GM19351 (cell line): ENCODE results near the gene PHACTR1.
"Not testable (repeated sequence)": the region's sequence is repeated elsewhere in the genome, so short reads cannot be mapped to it uniquely, and the experiment has no call there.

Experiments
- ATAC-seq: cut with Tn5 transposase; IDR thresholded peaks from one replicate; pipeline ENCODE4 v1.9.1; 2021; ENCODE audit warnings: mild to moderate bottlenecking, moderate library complexity; ENCODE audit not compliant: unreplicated experiment

Gene PHACTR1

GRCh38 chr6:12716298-12716916 lies at the start of gene PHACTR1:
Gene PHACTR1 (plus strand): TSS chr6:12716767.
- no peak for ATAC-seq

GRCh38 chr6:12666886-12667285 lies 49.7 kb upstream of the PHACTR1 start:
- ATAC-seq: no peak

- no peak for ATAC-seq
Observed at GRCh38 chr6:12675931-12676330, 40.6 kb upstream of the PHACTR1 start.

GRCh38 chr6:12679341-12679740 lies 37.2 kb upstream of the PHACTR1 start:
- ATAC-seq: no peak

GRCh38 chr6:12693122-12693521 lies 23.4 kb upstream of the PHACTR1 start:
- ATAC-seq: no peak

- ATAC-seq: no peak
Observed at GRCh38 chr6:12698298-12698697, 18.3 kb upstream of the PHACTR1 start.

- ATAC-seq: no peak
Observed at GRCh38 chr6:12704946-12705345, 11.6 kb upstream of the PHACTR1 start.

- no peak for ATAC-seq
Observed at GRCh38 chr6:12709116-12709515, 7.5 kb upstream of the PHACTR1 start.

GRCh38 chr6:12709556-12710232 lies 6.9 kb upstream of the PHACTR1 start:
- no peak for ATAC-seq

GRCh38 chr6:12710921-12711320 lies 5.6 kb upstream of the PHACTR1 start:
- ATAC-seq: no peak

GRCh38 chr6:12714022-12714421 lies 2.5 kb upstream of the PHACTR1 start:
- no peak for ATAC-seq

- ATAC-seq: no peak
Observed at GRCh38 chr6:12715437-12715836, 1.1 kb upstream of the PHACTR1 start.

- no peak for ATAC-seq
Observed at GRCh38 chr6:12717356-12717755, 789 bp downstream of the PHACTR1 start.

- ATAC-seq: no peak
Observed at GRCh38 chr6:12718015-12718414, 1.4 kb downstream of the PHACTR1 start.

GRCh38 chr6:12719017-12719416 lies 2.5 kb downstream of the PHACTR1 start:
- ATAC-seq: no peak

- no peak for ATAC-seq
Observed at GRCh38 chr6:12720310-12720709, 3.7 kb downstream of the PHACTR1 start.

GRCh38 chr6:12725263-12725662 lies 8.7 kb downstream of the PHACTR1 start:
- no peak for ATAC-seq

GRCh38 chr6:12729467-12729866 lies 12.9 kb downstream of the PHACTR1 start:
- no peak for ATAC-seq

GRCh38 chr6:12730809-12731208 lies 14.2 kb downstream of the PHACTR1 start:
- not testable (repeated sequence) for ATAC-seq

GRCh38 chr6:12733876-12734275 lies 17.3 kb downstream of the PHACTR1 start:
- no peak for ATAC-seq

GRCh38 chr6:12735786-12736185 lies 19.2 kb downstream of the PHACTR1 start:
- no peak for ATAC-seq

- no peak for ATAC-seq
Observed at GRCh38 chr6:12748411-12748810, 31.8 kb downstream of the PHACTR1 start.
